ENCODE measurements around the gene PTGDS.

- TF ChIP-seq CTCF (IDR thresholded peaks at IDR 0.05) (no peak), POLR2A (IDR thresholded peaks at IDR 0.05) (no peak)
Observed at GRCh38 chr9:136985027-136985602, 7.8 kb downstream of the PTGDS start.

All from suprapubic skin (tissue), 3 donors.